T-helper 2 cell treated with Interferon-gamma antibody and Interleukin-4, amounts not matched to agents 5 μg/mL and 100 μg/mL, for 36 hours (primary cell): Measurements from ENCODE around the gene MGST1.

Experiments
- DNase-seq: peaks from one replicate; pipeline ENCODE4 v3.0.0; 2021; ENCODE audit warnings: low spot score
- H3K27ac Mint-ChIP-seq: one replicate; pipeline ENCODE4 v1.8.0; 2021; ENCODE audit warnings: mild to moderate bottlenecking, mixed read lengths
- H3K27me3 Mint-ChIP-seq: one replicate; pipeline ENCODE4 v1.8.0; 2021; ENCODE audit warnings: low read depth, mixed read lengths
- H3K36me3 Mint-ChIP-seq: one replicate; pipeline ENCODE4 v1.8.0; 2021; ENCODE audit warnings: low read depth, mixed read lengths
- H3K4me1 Mint-ChIP-seq: one replicate; pipeline ENCODE4 v1.8.0; 2021; ENCODE audit warnings: low read depth, mixed read lengths
- H3K4me3 Mint-ChIP-seq: one replicate; pipeline ENCODE4 v1.8.0; 2022; ENCODE audit warnings: mild to moderate bottlenecking, moderate library complexity, mixed read lengths
- H3K9me3 Mint-ChIP-seq: one replicate; pipeline ENCODE4 v1.8.0; 2021; ENCODE audit warnings: mixed read lengths

The MGST1 gene

GRCh38 chr12:16347391-16348298 lies at the start of gene MGST1:
Gene MGST1, plus strand, starts transcription at chr12:16347645. Its CDS starts 6,608 bp downstream, at chr12:16354253.
- no peaks in the 10 kb centered on the region for H3K9me3 Mint-ChIP-seq
- no peak for DNase-seq
- no peaks in the 10 kb centered on the region for H3K4me1 Mint-ChIP-seq
- no peak within 1 kb of the TSS for H3K27ac Mint-ChIP-seq
- no peaks in the 10 kb centered on the region for H3K36me3 Mint-ChIP-seq
- H3K27me3 Mint-ChIP-seq, result peaks cover 8% of the 10 kb centered on the region
- peak within 1 kb of the TSS; percentile 21 for H3K4me3 Mint-ChIP-seq

GRCh38 chr12:16299403-16299802 lies 48.0 kb upstream of the MGST1 start:
- no peaks in the 10 kb centered on the region for H3K27me3 Mint-ChIP-seq

GRCh38 chr12:16300122-16300521 lies 47.3 kb upstream of the MGST1 start:
- Mint-ChIP-seq H3K27ac (no peak overlapping the region), H3K27me3 (no peaks in the 10 kb centered on the region), H3K4me3 (no peak overlapping the region), H3K4me1 (no peaks in the 10 kb centered on the region), H3K9me3 (peaks cover 11% of the 10 kb centered on the region), H3K36me3 (no peaks in the 10 kb centered on the region)
- no peak for DNase-seq

More at GRCh38 chr12:16299403-16299802, 48.0 kb upstream of the MGST1 start:
- no peaks in the 10 kb centered on the region for H3K36me3 Mint-ChIP-seq
- H3K27ac Mint-ChIP-seq, result no peak overlapping the region
- peaks cover 11% of the 10 kb centered on the region for H3K9me3 Mint-ChIP-seq
- H3K4me3 Mint-ChIP-seq, result no peak overlapping the region
- DNase-seq, result no peak
- H3K4me1 Mint-ChIP-seq, result no peaks in the 10 kb centered on the region

GRCh38 chr12:16300736-16301135 lies 46.7 kb upstream of the MGST1 start:
- H3K4me3 Mint-ChIP-seq, result no peak overlapping the region
- no peaks in the 10 kb centered on the region for H3K36me3 Mint-ChIP-seq
- no peaks in the 10 kb centered on the region for H3K27me3 Mint-ChIP-seq
- no peaks in the 10 kb centered on the region for H3K4me1 Mint-ChIP-seq
- H3K9me3 Mint-ChIP-seq, result peaks cover 15% of the 10 kb centered on the region
- H3K27ac Mint-ChIP-seq, result no peak overlapping the region
- no peak for DNase-seq

- Mint-ChIP-seq H3K27me3 (no peaks in the 10 kb centered on the region), H3K4me1 (no peaks in the 10 kb centered on the region), H3K27ac (no peak overlapping the region), H3K9me3 (peaks cover 29% of the 10 kb centered on the region), H3K4me3 (no peak overlapping the region), H3K36me3 (no peaks in the 10 kb centered on the region)
- no peak for DNase-seq
Observed at GRCh38 chr12:16303939-16304338, 43.5 kb upstream of the MGST1 start.

GRCh38 chr12:16307856-16308475 lies 39.5 kb upstream of the MGST1 start:
- no peaks in the 10 kb centered on the region for H3K27me3 Mint-ChIP-seq
- no peak for DNase-seq
- no peak overlapping the region for H3K27ac Mint-ChIP-seq
- H3K4me3 Mint-ChIP-seq, result no peak overlapping the region
- H3K36me3 Mint-ChIP-seq, result no peaks in the 10 kb centered on the region
- no peaks in the 10 kb centered on the region for H3K4me1 Mint-ChIP-seq
- H3K9me3 Mint-ChIP-seq, result peaks cover 47% of the 10 kb centered on the region

- peaks cover 43% of the 10 kb centered on the region for H3K9me3 Mint-ChIP-seq
- H3K4me1 Mint-ChIP-seq, result no peaks in the 10 kb centered on the region
- no peak for DNase-seq
- no peaks in the 10 kb centered on the region for H3K36me3 Mint-ChIP-seq
- no peaks in the 10 kb centered on the region for H3K27me3 Mint-ChIP-seq
- H3K27ac Mint-ChIP-seq, result no peak overlapping the region
- H3K4me3 Mint-ChIP-seq, result no peak overlapping the region
Observed at GRCh38 chr12:16310934-16311333, 36.5 kb upstream of the MGST1 start.

- Mint-ChIP-seq H3K27ac (no peak overlapping the region), H3K27me3 (no peaks in the 10 kb centered on the region), H3K9me3 (peaks cover 22% of the 10 kb centered on the region), H3K36me3 (no peaks in the 10 kb centered on the region), H3K4me1 (no peaks in the 10 kb centered on the region), H3K4me3 (no peak overlapping the region)
- no peak for DNase-seq
Observed at GRCh38 chr12:16323010-16323409, 24.4 kb upstream of the MGST1 start.

GRCh38 chr12:16323638-16324037 lies 23.8 kb upstream of the MGST1 start:
- no peaks in the 10 kb centered on the region for H3K4me1 Mint-ChIP-seq
- DNase-seq, result no peak
- peaks cover 22% of the 10 kb centered on the region for H3K9me3 Mint-ChIP-seq
- H3K27me3 Mint-ChIP-seq, result no peaks in the 10 kb centered on the region
- H3K27ac Mint-ChIP-seq, result no peak overlapping the region
- no peaks in the 10 kb centered on the region for H3K36me3 Mint-ChIP-seq
- H3K4me3 Mint-ChIP-seq, result no peak overlapping the region

GRCh38 chr12:16324272-16324671 lies 23.2 kb upstream of the MGST1 start:
- Mint-ChIP-seq H3K4me3 (no peak overlapping the region), H3K36me3 (no peaks in the 10 kb centered on the region), H3K9me3 (peaks cover 18% of the 10 kb centered on the region), H3K27me3 (no peaks in the 10 kb centered on the region), H3K27ac (no peak overlapping the region), H3K4me1 (no peaks in the 10 kb centered on the region)
- no peak for DNase-seq

- peaks cover 18% of the 10 kb centered on the region for H3K9me3 Mint-ChIP-seq
- no peaks in the 10 kb centered on the region for H3K36me3 Mint-ChIP-seq
- no peaks in the 10 kb centered on the region for H3K27me3 Mint-ChIP-seq
- H3K27ac Mint-ChIP-seq, result no peak overlapping the region
- no peak for DNase-seq
- H3K4me1 Mint-ChIP-seq, result no peaks in the 10 kb centered on the region
- no peak overlapping the region for H3K4me3 Mint-ChIP-seq
Observed at GRCh38 chr12:16324772-16325171, 22.7 kb upstream of the MGST1 start.

- DNase-seq, result no peak
- H3K36me3 Mint-ChIP-seq, result no peaks in the 10 kb centered on the region
- H3K27ac Mint-ChIP-seq, result no peak overlapping the region
- no peak overlapping the region for H3K4me3 Mint-ChIP-seq
- no peaks in the 10 kb centered on the region for H3K4me1 Mint-ChIP-seq
- H3K27me3 Mint-ChIP-seq, result no peaks in the 10 kb centered on the region
- peaks cover 21% of the 10 kb centered on the region for H3K9me3 Mint-ChIP-seq
Observed at GRCh38 chr12:16325426-16325825, 22.0 kb upstream of the MGST1 start.

- Mint-ChIP-seq H3K27me3 (no peaks in the 10 kb centered on the region), H3K9me3 (peaks cover 17% of the 10 kb centered on the region), H3K36me3 (no peaks in the 10 kb centered on the region), H3K27ac (no peak overlapping the region), H3K4me1 (no peaks in the 10 kb centered on the region), H3K4me3 (no peak overlapping the region)
- no peak for DNase-seq
Observed at GRCh38 chr12:16327963-16328362, 19.5 kb upstream of the MGST1 start.

GRCh38 chr12:16329594-16329993 lies 17.9 kb upstream of the MGST1 start:
- H3K27ac Mint-ChIP-seq, result no peak overlapping the region
- H3K4me3 Mint-ChIP-seq, result no peak overlapping the region
- no peak for DNase-seq
- peaks cover 21% of the 10 kb centered on the region for H3K9me3 Mint-ChIP-seq
- H3K36me3 Mint-ChIP-seq, result no peaks in the 10 kb centered on the region
- no peaks in the 10 kb centered on the region for H3K4me1 Mint-ChIP-seq
- H3K27me3 Mint-ChIP-seq, result no peaks in the 10 kb centered on the region
